ENCODE measurements around the gene RBM4B.

Gene RBM4B

GRCh38 chr11:66707486-66707885 is 29.8 kb upstream of the RBM4B start:
- no peak for DNase-seq (ENCODE audit: low spot score)

- peak; percentile 55 for DNase-seq (ENCODE audit: low spot score)
Measured at GRCh38 chr11:66706989-66707388, 29.3 kb upstream of the RBM4B start.

- no peak for DNase-seq (ENCODE audit: low spot score)
Measured at GRCh38 chr11:66705587-66706335, 28.1 kb upstream of the RBM4B start.

- no peak for DNase-seq (ENCODE audit: low spot score)
Measured at GRCh38 chr11:66704659-66705360, 27.1 kb upstream of the RBM4B start.

GRCh38 chr11:66701432-66702240 is 23.9 kb upstream of the RBM4B start:
- peak; percentile 100 for DNase-seq (ENCODE audit: low spot score)

GRCh38 chr11:66700742-66701141 is 23.1 kb upstream of the RBM4B start:
- no peak for DNase-seq (ENCODE audit: low spot score)

GRCh38 chr11:66700337-66700736 is 22.6 kb upstream of the RBM4B start:
- no peak for DNase-seq (ENCODE audit: low spot score)

GRCh38 chr11:66698491-66698890 is 20.8 kb upstream of the RBM4B start:
- no peak for DNase-seq (ENCODE audit: low spot score)

GRCh38 chr11:66697988-66698387 is 20.3 kb upstream of the RBM4B start:
- no peak for DNase-seq (ENCODE audit: low spot score)

- DNase-seq (ENCODE audit: low spot score): no peak
Measured at GRCh38 chr11:66696146-66696545, 18.5 kb upstream of the RBM4B start.

- peak; percentile 100 for DNase-seq (ENCODE audit: low spot score)
Measured at GRCh38 chr11:66694732-66695207, 17.1 kb upstream of the RBM4B start.

- DNase-seq (ENCODE audit: low spot score): no peak
Measured at GRCh38 chr11:66694056-66694410, 16.3 kb upstream of the RBM4B start.

GRCh38 chr11:66693356-66694055 is 15.8 kb upstream of the RBM4B start:
- DNase-seq (ENCODE audit: low spot score): no peak

GRCh38 chr11:66692871-66693331 is 15.2 kb upstream of the RBM4B start:
- no peak for DNase-seq (ENCODE audit: low spot score)

GRCh38 chr11:66692446-66692845 is 14.8 kb upstream of the RBM4B start:
- DNase-seq (ENCODE audit: low spot score): no peak

- DNase-seq (ENCODE audit: low spot score): no peak
Measured at GRCh38 chr11:66691311-66691980, 13.8 kb upstream of the RBM4B start.

- DNase-seq (ENCODE audit: low spot score): peak; percentile 54
Measured at GRCh38 chr11:66689661-66690590, 12.2 kb upstream of the RBM4B start.

- peak; percentile 71 for DNase-seq (ENCODE audit: low spot score)
Measured at GRCh38 chr11:66688561-66689534, 11.2 kb upstream of the RBM4B start.

GRCh38 chr11:66687831-66688281 is 10.2 kb upstream of the RBM4B start:
- peak; percentile 53 for DNase-seq (ENCODE audit: low spot score)

Measured in HuH-7.5 (cell line).